NCI-H2107 (cell line): ENCODE results near the gene CAMK2B.
"Not testable (repeated sequence)": the region's sequence is repeated elsewhere in the genome, so short reads cannot be mapped to it uniquely, and the experiment has no call there.

Experiments
- DNase-seq: peaks from one replicate; lab custom pipeline; 2025; lab: John Stamatoyannopoulos, UW

CAMK2B gene

GRCh38 chr7:44189286-44189992 lies 136.0 kb downstream of the CAMK2B start, which contains the start of gene GCK:
Gene GCK (minus strand): TSS chr7:44189439. CDS start chr7:44188953, 486 bp downstream.
- DNase-seq = no peak

GRCh38 chr7:44188480-44189225 lies 136.7 kb downstream of the CAMK2B start:
- no peak for DNase-seq

- no peak for DNase-seq
These were observed 137.6 kb downstream of the CAMK2B start for GRCh38 chr7:44187636-44188416.

GRCh38 chr7:44186736-44187135 lies 138.7 kb downstream of the CAMK2B start:
- no peak for DNase-seq

- no peak for DNase-seq
These were observed 139.7 kb downstream of the CAMK2B start for GRCh38 chr7:44185729-44186128.

GRCh38 chr7:44184873-44185446 lies 140.4 kb downstream of the CAMK2B start:
- no peak for DNase-seq

- peak; percentile 16 for DNase-seq
These were observed 141.1 kb downstream of the CAMK2B start for GRCh38 chr7:44184206-44184872.

GRCh38 chr7:44183386-44183785 lies 142.0 kb downstream of the CAMK2B start:
- no peak for DNase-seq

- DNase-seq = no peak
These were observed 142.6 kb downstream of the CAMK2B start for GRCh38 chr7:44182827-44183226.

- no peak for DNase-seq
These were observed 144.8 kb downstream of the CAMK2B start for GRCh38 chr7:44180631-44181030.

- peak; percentile 14 for DNase-seq
These were observed 147.7 kb downstream of the CAMK2B start for GRCh38 chr7:44177570-44178131.

GRCh38 chr7:44176486-44176885 lies 148.9 kb downstream of the CAMK2B start:
- DNase-seq = no peak

- DNase-seq = no peak
These were observed 149.7 kb downstream of the CAMK2B start for GRCh38 chr7:44175730-44176129.

- DNase-seq = not testable (repeated sequence)
These were observed 150.8 kb downstream of the CAMK2B start for GRCh38 chr7:44174694-44174948.

GRCh38 chr7:44173911-44174693 lies 151.3 kb downstream of the CAMK2B start:
- DNase-seq = no peak

- DNase-seq = peak; percentile 71
These were observed 152.5 kb downstream of the CAMK2B start for GRCh38 chr7:44172803-44173424.

GRCh38 chr7:44172352-44172751 lies 153.0 kb downstream of the CAMK2B start:
- DNase-seq = no peak

GRCh38 chr7:44171901-44172300 lies 153.5 kb downstream of the CAMK2B start:
- DNase-seq = not testable (repeated sequence)

- DNase-seq = no peak
These were observed 157.5 kb downstream of the CAMK2B start for GRCh38 chr7:44167920-44168319.
